Thyroid gland (tissue), 4 donors: Measurements from ENCODE around the gene VOPP1.

Experiments
- POLR2A ChIP-seq, 2 donors: fragments of 450-650 bp; IDR thresholded peaks; one replicate each; pipeline ENCODE4 v1.6.1; 2017; ENCODE audit warnings: antibody characterized with exemption in 2 of 2, mild to moderate bottlenecking in 2 of 2, moderate library complexity in 1 of 2
- TF ChIP-seq, protein P1 (sequence below), 6 experiments: fragments of 200-600 bp in 3 of 6; fragments of 450-650 bp in 3 of 6; sonication (generic) in 3 of 6; IDR thresholded peaks; one replicate each; pipeline ENCODE4 v1.5.1; 2016 to 2019; ENCODE audit warnings: antibody characterized with exemption in 6 of 6, mild to moderate bottlenecking in 2 of 6, inconsistent platforms in 1 of 6, moderate library complexity in 1 of 6

GRCh38 chr7:55498142-55498541 lies 74.2 kb downstream of the VOPP1 start:
- TF ChIP-seq, protein P1, sequence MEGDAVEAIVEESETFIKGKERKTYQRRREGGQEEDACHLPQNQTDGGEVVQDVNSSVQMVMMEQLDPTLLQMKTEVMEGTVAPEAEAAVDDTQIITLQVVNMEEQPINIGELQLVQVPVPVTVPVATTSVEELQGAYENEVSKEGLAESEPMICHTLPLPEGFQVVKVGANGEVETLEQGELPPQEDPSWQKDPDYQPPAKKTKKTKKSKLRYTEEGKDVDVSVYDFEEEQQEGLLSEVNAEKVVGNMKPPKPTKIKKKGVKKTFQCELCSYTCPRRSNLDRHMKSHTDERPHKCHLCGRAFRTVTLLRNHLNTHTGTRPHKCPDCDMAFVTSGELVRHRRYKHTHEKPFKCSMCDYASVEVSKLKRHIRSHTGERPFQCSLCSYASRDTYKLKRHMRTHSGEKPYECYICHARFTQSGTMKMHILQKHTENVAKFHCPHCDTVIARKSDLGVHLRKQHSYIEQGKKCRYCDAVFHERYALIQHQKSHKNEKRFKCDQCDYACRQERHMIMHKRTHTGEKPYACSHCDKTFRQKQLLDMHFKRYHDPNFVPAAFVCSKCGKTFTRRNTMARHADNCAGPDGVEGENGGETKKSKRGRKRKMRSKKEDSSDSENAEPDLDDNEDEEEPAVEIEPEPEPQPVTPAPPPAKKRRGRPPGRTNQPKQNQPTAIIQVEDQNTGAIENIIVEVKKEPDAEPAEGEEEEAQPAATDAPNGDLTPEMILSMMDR (IDR thresholded peaks at IDR 0.05) = no peak
- TF ChIP-seq POLR2A (IDR thresholded peaks at IDR 0.05) = no peak
